HK-2 (cell line): ENCODE data around the gene IKZF3.
"Not testable (repeated sequence)": the region's sequence is repeated elsewhere in the genome, so short reads cannot be mapped to it uniquely, and the experiment has no call there.

Experiments
- DNase-seq: peaks from one replicate; pipeline ENCODE4 v3.0.0-alpha.2; 2018; ENCODE audit not compliant: unreplicated experiment

Gene IKZF3

DNA sequence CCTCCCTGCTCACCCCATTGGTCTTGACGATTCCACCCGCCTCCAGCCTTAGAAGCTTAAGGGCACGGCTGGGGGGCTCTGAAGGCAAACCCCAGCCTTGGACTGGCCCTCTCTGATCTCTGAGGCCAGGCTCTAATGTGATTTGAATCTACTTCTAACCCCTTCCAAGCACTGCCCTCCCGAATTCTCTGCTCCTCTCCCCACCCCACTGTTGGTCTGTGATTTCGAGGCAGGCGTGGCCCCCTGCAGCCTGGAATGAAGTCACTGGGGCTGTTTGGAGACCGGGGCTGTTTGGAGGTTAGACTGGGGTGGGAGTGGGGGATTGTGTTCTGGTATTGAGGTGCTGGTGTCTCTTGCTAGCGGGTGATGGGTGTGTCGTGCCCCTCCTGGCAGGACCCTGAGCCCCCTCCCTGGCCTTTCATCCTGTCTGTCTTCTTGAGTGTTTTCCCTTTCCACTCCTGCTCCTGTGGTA, 124.2 kb downstream of the IKZF3 start:
- DNase-seq: peak; percentile 41

DNA sequence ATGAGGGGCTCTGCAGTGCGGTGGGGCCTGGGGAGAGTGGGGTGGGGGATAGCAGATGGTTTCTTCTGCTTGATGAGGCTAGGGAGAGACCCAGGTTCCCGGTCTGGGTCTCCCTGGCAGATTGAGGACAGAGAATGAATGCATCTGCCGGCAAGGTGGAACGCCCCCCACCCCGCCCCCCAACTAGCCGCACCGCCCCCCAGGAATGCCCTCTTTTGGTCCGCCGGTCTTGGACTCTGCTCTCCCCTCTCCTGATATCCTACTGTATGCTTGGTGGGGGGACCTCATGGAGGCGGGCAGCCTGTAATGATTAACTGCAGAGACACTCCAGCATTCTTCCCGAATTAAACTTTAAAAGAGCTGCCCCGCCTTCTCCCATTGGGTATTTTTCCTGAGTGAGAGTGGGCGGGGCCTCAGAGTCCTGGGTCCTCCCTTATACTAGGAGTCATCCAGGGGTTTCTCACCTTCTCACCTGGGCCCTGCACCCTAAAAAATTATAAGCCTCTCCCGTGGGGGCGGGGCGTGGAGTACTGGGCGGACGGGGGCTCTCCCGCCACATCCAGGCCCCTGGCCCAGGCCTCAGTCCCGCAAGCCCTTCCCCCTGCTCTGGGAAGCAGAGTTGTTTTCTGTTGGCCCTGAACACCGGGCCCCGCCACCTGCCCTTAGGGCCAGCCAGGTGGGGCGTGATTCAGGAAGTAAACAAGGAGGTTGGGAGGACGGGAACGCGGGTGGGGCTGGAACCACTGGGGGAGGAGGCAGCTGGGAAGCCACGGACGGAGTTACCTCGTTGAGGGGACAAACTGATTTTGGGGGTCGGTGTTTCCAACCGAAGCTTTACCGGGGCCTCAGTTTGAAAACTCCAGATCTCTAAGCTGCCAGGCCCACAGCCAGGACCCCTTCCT, 124.9 kb downstream of the IKZF3 start:
- DNase-seq: peak; percentile 76

DNA sequence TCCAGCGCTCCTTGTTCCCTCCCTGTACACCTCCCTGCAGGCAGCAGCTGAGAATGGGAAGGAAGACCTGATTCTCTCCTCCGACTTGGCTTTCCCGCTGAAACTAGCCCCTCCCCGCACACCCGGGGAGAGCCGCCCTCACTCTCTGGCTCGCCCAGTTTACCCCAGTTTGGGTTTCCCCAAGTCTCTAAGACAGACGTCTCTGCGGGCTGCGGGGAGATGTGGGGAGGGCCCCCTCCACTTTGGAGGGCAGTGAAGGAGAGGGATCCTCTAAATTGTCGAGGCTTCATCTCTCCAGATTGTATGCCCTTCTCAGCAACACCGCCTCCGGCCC, 125.6 kb downstream of the IKZF3 start:
- DNase-seq: peak; percentile 62

DNA sequence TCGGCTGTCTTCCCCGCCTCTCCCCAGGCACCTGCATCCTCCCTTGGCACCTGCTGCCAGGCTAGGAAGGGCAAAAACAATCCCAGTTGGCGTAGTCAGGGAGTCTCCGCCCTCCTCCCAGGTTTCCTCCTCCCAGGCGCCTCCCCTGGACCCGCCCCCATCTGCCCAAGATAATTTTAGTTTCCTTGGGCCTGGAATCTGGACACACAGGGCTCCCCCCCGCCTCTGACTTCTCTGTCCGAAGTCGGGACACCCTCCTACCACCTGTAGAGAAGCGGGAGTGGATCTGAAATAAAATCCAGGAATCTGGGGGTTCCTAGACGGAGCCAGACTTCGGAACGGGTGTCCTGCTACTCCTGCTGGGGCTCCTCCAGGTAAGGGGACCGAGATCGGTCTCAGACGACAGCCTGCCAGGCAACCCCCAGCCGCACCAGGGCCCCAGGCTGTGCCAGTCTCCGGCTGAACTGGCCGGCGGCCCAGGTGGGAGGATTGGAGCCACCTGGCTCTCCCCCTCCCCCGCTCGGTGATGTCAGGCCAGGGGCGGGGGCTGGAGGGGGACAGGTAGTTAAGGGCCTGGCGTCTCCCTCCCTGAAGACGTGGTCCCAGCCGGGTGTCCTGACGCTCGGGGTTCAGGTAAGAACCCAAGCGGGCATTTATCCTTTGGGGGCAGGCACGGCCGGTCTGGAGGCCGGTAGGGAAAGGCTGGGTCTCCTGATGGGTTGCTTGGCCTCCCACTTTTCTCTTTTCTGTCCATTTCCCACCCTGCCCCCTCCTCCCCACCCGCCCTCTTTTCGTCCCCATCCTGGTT, 126.1 kb downstream of the IKZF3 start, which contains the start of gene GRB7:
GRB7 (plus strand) TSS at position 179 of the 808 bp plus-strand sequence. CDS start 4,364 bp downstream, outside the sequence.
- peak; percentile 57 for DNase-seq

DNA sequence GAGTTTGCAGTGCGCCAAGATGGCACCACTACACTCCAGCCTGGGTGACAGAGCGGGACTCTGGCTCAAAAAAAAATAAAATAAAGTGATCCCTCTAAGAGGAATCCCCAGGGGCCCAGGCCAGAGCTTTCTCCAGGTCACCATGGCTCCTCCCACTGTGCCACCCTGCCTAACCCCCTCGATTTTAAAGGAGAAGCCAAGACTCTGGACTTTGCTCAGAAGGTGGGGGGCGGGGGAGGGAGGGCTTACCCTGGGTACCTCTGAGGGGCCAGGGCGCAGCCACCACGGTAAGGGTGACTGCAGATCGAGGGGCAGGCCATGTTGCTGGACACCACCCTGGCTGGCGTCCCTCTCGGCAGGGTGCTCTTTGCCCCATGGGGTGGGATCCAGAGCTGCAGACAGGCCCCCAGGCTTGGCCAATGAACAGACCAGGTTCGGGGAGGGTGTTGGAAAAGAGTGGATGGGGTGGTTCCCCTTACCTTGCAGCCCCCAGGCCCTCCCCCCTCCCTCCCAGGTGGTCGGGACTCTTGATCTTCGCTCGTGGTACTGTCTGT, 126.8 kb downstream of the IKZF3 start:
- DNase-seq: no peak

DNA sequence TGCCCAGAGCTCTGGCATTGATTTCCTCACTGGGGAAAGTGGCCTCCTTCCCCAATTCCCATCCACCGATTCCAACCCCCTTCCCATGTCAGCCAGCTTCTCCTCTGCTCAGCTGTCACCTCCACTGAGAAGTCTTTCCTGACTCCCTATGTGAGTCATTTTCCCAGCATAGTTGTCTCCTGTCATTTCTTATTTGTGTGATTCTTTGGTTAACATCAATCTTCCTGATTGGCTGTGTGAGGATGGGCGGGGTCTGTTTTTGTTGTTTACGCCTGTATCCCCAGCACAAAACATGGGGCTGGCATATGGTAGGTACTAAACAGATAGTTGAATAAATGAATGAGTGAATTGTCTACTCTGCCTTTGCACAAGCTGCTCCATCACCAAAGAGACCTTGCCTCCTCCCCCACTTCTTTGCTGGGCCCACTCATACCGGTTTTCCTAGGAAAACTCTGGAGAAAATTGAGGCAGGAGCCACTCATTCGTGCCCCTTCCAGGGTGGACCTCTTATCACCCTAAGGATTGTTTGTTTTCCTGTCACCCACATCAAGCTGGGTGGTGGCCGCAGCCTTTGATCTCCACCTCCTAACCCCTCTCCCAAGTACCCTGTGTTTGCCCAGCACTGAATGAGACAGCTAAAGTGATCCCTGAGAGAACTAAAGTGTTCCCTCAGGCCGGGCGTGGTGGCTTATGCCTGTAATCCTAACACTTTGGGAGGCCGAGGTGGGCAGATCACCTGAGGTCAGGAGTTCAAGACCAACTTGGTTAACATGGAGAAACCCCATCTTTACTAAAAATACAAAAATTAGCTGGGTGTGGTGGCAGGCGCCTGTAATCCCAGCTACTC, 127.6 kb downstream of the IKZF3 start:
- no peak for DNase-seq

DNA sequence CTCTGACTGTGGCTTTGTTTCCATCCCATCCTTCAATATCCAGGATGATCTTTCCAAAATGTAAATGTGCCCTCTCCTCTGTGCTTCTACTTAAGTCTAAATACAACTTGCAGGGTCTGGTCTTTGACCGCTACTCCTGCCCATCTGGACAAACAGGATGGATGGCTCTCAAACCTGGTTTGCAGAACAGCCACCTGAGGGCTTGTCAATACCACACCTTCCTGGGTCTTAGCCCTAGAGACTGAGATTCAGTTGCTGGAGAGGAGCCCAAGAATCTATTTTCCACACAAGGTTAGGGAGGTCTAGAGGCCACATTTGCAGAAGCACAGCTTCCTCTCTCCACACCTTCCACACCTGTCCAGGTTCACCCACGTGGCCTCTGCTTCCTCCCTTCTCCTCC, 128.2 kb downstream of the IKZF3 start:
- DNase-seq: no peak

DNA sequence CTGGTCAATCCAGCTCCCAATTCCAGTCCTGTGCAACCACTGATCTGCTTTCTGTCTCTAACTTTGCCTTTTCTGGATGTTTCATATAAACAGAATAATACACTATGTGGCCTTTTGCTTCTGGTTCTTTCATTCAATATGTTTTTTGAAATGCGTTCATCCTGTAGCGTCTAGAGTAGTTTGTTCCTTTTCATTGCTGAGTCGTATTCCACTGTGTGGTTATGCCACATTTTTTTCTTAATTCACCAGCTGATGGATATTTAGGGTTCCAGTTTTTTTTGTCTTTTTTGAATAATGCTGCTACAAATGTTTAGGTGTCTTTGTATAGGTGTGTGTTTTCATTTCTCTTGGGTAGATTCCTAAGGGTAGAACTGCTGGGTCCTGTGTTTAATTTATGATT, 131.5 kb downstream of the IKZF3 start:
- DNase-seq: no peak

DNA sequence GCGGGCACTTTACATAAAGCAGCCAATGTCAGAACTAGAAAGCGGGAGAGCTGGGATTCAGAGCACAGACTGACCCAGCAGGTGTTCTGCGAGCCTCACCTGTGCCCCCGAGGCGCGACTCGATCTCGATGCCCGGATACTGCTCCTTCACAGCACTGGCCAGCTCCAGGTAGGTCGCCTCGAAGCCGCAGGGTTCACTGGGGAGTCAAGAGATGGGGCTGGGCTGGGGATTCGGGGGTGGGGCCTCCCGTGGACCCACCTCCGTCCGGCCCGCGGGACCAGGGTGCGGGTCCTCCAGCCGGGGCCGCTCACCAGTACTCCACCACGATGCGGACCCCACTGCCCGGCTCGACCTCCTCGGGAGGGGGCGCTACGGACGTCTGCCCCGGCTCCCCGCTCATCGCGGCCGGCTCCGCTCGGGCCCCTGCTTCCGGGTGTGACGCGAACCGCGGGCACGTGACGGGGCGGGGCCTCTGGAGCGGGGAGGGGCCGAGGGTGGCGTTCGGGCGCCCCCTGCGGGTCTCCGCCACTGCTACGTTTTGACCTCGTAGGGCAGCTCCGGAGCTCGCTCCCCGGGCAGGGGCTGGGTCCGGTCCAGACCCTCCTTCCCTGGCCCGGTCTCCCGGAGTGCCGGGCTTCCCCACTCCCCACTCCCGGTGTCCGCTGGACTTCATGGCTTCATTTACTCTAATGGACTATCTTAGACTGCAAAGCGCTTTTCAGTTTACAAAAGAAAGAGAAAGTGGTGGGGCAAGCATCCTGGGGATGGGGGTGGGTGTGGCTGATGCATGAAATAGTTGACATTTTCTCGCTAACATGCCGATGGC, 133.8 kb downstream of the IKZF3 start, which contains the start of gene MIEN1:
MIEN1 (minus strand) TSS at position 438 of the 827 bp plus-strand sequence; CDS start at position 401, 37 bp downstream.
- DNase-seq: peak; percentile 94

DNA sequence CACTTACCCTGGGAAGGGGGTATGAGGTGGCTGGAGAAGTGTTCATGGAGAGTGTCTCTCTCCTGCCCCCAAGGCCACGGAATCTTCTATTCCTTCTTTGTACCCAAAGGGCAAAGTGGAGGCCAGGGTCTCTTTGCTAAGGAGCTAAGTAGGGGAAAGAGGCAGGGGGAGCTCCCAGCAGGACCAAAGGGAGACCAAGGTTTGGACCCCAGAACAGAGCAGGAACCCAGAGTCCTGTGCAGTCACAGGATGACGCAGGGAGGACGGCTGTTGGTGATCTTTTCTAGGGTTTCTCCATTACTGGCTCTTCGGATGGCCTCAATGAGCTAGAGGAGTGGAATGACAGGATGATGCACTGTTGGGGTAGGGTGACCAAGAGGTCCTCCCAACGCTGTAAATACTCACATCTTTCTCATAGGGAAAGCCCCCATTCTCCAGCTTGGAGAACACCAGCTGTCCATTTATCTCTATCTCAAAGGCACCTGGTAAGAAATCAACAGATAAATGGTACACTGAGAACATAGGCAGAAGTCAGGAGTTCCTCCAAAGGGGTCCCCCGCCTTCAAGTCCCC, 134.7 kb downstream of the IKZF3 start:
- DNase-seq: no peak

DNA sequence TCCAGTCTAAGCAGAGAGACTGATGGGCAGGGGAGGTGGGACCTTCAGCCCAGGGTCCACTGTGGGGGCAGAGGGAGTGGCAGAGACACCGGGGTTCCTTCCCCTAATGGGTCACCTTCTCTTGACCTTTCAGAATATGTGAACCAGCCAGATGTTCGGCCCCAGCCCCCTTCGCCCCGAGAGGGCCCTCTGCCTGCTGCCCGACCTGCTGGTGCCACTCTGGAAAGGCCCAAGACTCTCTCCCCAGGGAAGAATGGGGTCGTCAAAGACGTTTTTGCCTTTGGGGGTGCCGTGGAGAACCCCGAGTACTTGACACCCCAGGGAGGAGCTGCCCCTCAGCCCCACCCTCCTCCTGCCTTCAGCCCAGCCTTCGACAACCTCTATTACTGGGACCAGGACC, 136.6 kb downstream of the IKZF3 start:
- no peak for DNase-seq

DNA sequence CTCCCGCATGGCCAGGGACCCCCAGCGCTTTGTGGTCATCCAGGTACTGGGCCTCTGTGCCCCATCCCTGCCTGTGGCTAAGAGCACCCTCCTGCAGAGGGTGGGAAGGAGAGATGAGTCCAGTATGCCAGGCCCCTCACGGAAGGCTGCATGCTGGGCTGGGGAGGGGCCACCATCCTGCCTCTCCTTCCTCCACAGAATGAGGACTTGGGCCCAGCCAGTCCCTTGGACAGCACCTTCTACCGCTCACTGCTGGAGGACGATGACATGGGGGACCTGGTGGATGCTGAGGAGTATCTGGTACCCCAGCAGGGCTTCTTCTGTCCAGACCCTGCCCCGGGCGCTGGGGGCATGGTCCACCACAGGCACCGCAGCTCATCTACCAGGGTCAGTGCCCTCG, 137.5 kb downstream of the IKZF3 start:
- DNase-seq: no peak

DNA sequence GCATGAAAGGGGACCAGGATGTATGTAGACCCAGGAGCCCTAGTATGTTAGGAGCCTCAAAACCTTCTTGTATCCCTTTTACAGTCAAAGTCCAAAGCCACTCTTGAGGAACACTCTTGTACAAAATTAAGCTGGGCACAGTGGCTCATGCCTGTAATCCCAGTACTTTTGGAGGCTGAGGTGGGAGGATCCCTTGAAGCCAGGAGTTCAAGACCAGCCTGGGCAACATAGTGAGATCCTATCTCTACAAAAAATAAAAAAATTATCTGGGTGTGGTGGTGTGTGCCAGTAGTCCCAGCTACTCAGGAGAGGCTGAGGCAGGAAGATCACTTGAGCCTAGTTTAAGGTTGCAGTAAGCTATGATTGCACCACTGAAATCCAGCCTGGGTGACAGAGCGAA, 138.2 kb downstream of the IKZF3 start:
- not testable (repeated sequence) for DNase-seq

DNA sequence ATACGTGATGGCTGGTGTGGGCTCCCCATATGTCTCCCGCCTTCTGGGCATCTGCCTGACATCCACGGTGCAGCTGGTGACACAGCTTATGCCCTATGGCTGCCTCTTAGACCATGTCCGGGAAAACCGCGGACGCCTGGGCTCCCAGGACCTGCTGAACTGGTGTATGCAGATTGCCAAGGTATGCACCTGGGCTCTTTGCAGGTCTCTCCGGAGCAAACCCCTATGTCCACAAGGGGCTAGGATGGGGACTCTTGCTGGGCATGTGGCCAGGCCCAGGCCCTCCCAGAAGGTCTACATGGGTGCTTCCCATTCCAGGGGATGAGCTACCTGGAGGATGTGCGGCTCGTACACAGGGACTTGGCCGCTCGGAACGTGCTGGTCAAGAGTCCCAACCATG, 139.4 kb downstream of the IKZF3 start:
- no peak for DNase-seq

DNA sequence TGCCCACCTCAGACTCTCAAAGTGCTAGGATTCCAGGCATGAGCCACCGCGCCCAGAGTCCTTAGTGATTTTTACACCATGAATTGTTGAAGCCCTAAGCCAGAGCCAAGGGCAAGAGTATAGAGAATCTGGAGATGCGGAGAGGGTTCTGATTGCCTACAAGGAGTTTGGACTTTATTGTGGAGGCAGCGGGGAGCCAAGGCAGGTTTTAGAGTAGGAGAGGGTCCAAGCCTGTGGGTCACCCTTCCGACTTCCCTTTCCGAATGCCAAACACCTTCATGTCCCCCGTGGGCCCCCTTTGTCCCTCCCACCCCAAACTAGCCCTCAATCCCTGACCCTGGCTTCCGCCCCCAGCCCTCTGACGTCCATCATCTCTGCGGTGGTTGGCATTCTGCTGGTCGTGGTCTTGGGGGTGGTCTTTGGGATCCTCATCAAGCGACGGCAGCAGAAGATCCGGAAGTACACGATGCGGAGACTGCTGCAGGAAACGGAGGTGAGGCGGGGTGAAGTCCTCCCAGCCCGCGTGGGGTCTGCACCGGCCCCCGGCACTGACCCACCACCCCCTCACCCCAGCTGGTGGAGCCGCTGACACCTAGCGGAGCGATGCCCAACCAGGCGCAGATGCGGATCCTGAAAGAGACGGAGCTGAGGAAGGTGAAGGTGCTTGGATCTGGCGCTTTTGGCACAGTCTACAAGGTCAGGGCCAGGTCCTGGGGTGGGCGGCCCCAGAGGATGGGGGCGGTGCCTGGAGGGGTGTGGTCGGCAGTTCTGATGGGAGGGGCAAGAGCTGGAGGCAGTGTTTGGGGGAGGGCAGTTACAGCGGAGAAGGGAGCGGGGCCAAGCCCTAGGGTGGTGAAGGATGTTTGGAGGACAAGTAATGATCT, 140.9 kb downstream of the IKZF3 start:
- no peak for DNase-seq

DNA sequence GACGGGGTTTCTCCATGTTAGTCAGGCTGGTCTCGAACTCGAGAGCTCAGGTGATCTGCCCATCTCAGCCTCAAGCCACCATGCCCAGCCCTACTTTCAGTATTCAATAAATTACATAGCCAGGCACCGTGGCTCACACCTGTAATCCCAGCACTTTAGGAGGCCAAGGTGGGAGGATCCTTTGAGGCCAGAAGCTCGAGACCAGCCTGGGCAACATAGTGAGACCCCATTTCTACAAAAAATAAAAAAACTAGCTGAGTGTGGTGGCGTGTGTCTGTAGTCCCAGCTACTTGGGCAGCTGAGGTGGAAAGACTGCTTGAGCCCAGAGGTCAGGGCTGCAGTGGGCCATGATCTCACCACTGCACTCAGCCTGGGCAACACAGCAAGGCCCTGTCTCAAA, 142.0 kb downstream of the IKZF3 start:
- DNase-seq: no peak

DNA sequence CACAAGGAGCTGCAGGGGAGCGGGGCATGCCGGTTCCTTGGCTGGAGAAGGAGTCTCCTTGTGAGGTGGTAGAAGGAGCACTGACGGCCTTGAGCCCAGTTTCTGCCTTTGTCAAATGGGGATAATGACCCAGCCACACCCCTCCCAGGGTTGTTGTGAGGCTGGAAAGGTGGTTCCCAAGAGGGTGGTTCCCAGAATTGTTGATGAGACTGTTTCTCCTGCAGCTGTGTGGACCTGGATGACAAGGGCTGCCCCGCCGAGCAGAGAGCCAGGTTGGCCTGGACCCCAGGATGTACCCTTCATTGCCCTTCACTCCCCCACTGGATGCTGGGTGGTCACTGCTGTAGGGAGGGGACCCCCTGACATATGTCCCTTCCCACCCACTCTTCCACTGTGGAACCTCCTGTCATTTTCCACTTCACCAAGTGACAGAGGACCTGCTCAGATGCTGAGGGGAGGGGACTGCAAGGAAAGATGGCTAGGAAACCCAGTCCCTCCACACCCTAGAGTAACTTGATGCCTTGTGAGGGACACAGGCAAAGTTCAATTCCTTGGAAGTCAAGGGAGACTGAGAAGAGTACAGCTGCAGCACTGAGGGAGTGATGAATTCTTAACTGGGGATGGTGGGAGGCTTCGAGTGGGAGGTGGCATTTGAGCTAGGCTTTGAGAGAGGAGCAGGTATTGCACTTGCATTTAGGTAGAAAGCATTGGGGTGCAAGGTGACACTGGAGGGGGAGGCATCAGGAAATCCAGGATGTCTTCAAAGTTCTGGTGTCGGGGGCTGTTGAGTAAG, 144.4 kb downstream of the IKZF3 start:
- no peak for DNase-seq

DNA sequence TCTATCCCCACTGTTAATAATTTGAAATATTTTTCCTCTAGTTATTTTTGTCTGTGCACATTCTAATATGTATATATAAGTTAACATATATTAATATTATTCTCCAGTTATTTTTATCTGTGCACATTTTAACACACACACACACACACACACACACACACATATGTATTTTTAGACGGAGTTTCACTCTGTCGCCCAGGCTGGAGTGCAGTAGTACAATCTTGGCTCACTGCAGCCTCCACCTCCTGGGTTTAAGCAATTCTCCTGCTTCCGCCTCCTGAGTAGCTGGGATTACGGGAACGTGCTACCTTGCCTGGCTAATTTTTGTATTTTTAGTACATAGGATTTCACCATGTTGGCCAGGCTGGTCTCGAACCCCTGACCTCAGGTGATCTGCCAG, 146.5 kb downstream of the IKZF3 start:
- DNase-seq: no peak
